ENCODE measurements around the gene CDK6. TPM values are rescaled to one million over a fixed set of nuclear protein-coding genes. Genes with fewer than 3 reads are reported as not detected.

Gene CDK6
- total RNA-seq, 1 experiment from 2014 or later = 41.4 TPM

- intact Hi-C loops (cut with micrococcal nuclease) = no loop called here
- no peaks in the 10 kb centered on the region for H4K20me1 ChIP-seq (ENCODE audit: insufficient read depth)
- no peak overlapping the region for H3K4me2 ChIP-seq (ENCODE audit: low read length)
- H3K9me3 ChIP-seq (ENCODE audit: control insufficient read depth in 1 of 2, insufficient read depth in 1 of 2, low read depth in 1 of 2, low read length in 2 of 2) = no peaks in the 10 kb centered on the region
- ChIA-PET RAD21 (ENCODE audit: low non-redundant PET in 1 of 2, low total read pairs in 2 of 2, uncharacterized antibody in 2 of 2, unreplicated experiment in 2 of 2) (no interaction called here), CTCF (no interaction called here), POLR2A (no interaction called here)
- no peaks in the 10 kb centered on the region for H3K36me3 ChIP-seq (ENCODE audit: control insufficient read depth in 1 of 2, insufficient read depth in 2 of 2, low read length in 2 of 2)
- no peaks in the 10 kb centered on the region for H3K9me2 ChIP-seq (ENCODE audit: insufficient read depth)
- TF ChIP-seq POLR2AphosphoS5 (IDR thresholded peaks at IDR 0.05; ENCODE audit: low read depth, low read length) (no peak), ZFX (IDR thresholded peaks at IDR 0.05) (no peak), EZH2phosphoT487 (IDR thresholded peaks at IDR 0.05; ENCODE audit: borderline replicate concordance) (no peak), CTCF (IDR thresholded peaks at IDR 0.05 in 2 of 3, conservative IDR thresholded peaks at IDR 0.05 in 1 of 3; ENCODE audit: borderline replicate concordance in 1 of 3, insufficient read depth in 1 of 3, low read depth in 2 of 3, low read length in 2 of 3) (no peak), SIN3A (IDR thresholded peaks at IDR 0.05; ENCODE audit: low read depth) (no peak), CBX3 (IDR thresholded peaks at IDR 0.05; ENCODE audit: low read depth) (no peak), ZNF274 (IDR thresholded peaks at IDR 0.05; ENCODE audit: low read depth, low read length) (no peak)
- no peaks in the 10 kb centered on the region for H3K27me3 ChIP-seq (ENCODE audit: insufficient read depth, low read length)
- no peak overlapping the region for H3K9ac ChIP-seq (ENCODE audit: low read length)
- DNase-seq (ENCODE audit: low read depth, low spot score) (no peak), ATAC-seq (no peak)
- H2AFZ ChIP-seq (ENCODE audit: low read depth, low read length, poor library complexity, severe bottlenecking) = no peak overlapping the region
- BruUV-seq (replicated peaks) = no TSS peak
- H3K4me1 ChIP-seq (ENCODE audit: control insufficient read depth in 1 of 2, insufficient read depth in 2 of 2, low read length in 2 of 2) = no peaks in the 10 kb centered on the region
- H3K27ac ChIP-seq (ENCODE audit: low read depth, low read length) = no peak overlapping the region
- no peak overlapping the region for H3K4me3 ChIP-seq (replicated peaks in 1 of 2; ENCODE audit: low read depth in 1 of 2, low read length in 2 of 2)
- no peaks in the 10 kb centered on the region for H3K79me2 ChIP-seq (ENCODE audit: insufficient read depth, low read length)
These were observed 155.9 kb downstream of the CDK6 start for GRCh38 chr7:92680442-92680841.

GRCh38 chr7:92678291-92678920 lies 158.0 kb downstream of the CDK6 start:
- POLR2A ChIA-PET = no interaction called here
- Histone ChIP-seq H2AFZ (ENCODE audit: low read depth, low read length, poor library complexity, severe bottlenecking) (no peak overlapping the region), H4K20me1 (ENCODE audit: insufficient read depth) (no peaks in the 10 kb centered on the region), H3K36me3 (ENCODE audit: control insufficient read depth in 1 of 2, insufficient read depth in 2 of 2, low read length in 2 of 2) (no peaks in the 10 kb centered on the region), H3K9ac (ENCODE audit: low read length) (no peak overlapping the region), H3K9me3 (ENCODE audit: control insufficient read depth in 1 of 2, insufficient read depth in 1 of 2, low read depth in 1 of 2, low read length in 2 of 2) (no peaks in the 10 kb centered on the region), H3K4me2 (ENCODE audit: low read length) (no peak overlapping the region), H3K4me1 (ENCODE audit: control insufficient read depth in 1 of 2, insufficient read depth in 2 of 2, low read length in 2 of 2) (no peaks in the 10 kb centered on the region), H3K4me3 (replicated peaks in 1 of 2; ENCODE audit: low read depth in 1 of 2, low read length in 2 of 2) (no peak overlapping the region), H3K27ac (ENCODE audit: low read depth, low read length) (no peak overlapping the region), H3K79me2 (ENCODE audit: insufficient read depth, low read length) (no peaks in the 10 kb centered on the region), H3K9me2 (ENCODE audit: insufficient read depth) (no peaks in the 10 kb centered on the region), H3K27me3 (ENCODE audit: insufficient read depth, low read length) (no peaks in the 10 kb centered on the region)
- no peak for ATAC-seq
- intact Hi-C loops (cut with micrococcal nuclease) = no loop called here
- RAD21 ChIA-PET (ENCODE audit: low non-redundant PET in 1 of 2, low total read pairs in 2 of 2, uncharacterized antibody in 2 of 2, unreplicated experiment in 2 of 2) = no interaction called here
- no peak for DNase-seq (ENCODE audit: low read depth, low spot score)
- BruUV-seq (replicated peaks) = no TSS peak
- CTCF ChIA-PET = no interaction called here
- TF ChIP-seq CTCF (IDR thresholded peaks at IDR 0.05 in 2 of 3, conservative IDR thresholded peaks at IDR 0.05 in 1 of 3; ENCODE audit: borderline replicate concordance in 1 of 3, insufficient read depth in 1 of 3, low read depth in 2 of 3, low read length in 2 of 3) (no peak), REST (IDR thresholded peaks at IDR 0.05; ENCODE audit: low read depth) (no peak), POLR2AphosphoS5 (IDR thresholded peaks at IDR 0.05; ENCODE audit: low read depth, low read length) (no peak), CBX3 (IDR thresholded peaks at IDR 0.05; ENCODE audit: low read depth) (no peak), ELF1 (IDR thresholded peaks at IDR 0.05; ENCODE audit: borderline replicate concordance, low read depth) (no peak), JUND (IDR thresholded peaks at IDR 0.05) (no peak), SRF (IDR thresholded peaks at IDR 0.05; ENCODE audit: low read depth) (no peak), ATF3 (IDR thresholded peaks at IDR 0.05) (no peak)

Data from HCT116 (cell line).